Right renal pelvis (tissue), 4 donors: ENCODE data around the gene CTRL. TPM values are rescaled to one million over a fixed set of nuclear protein-coding genes. Genes with fewer than 3 reads are reported as not detected.
"Not testable (repeated sequence)": the region's sequence is repeated elsewhere in the genome, so short reads cannot be mapped to it uniquely, and the experiment has no call there.

Experiments
- DNase-seq, 4 donors: peaks; one replicate each; pipeline ENCODE4 v3.0.0-alpha.2; 2013; ENCODE audit warnings: low read depth in 4 of 4, low spot score in 3 of 4, missing footprints in 1 of 4
- polyA plus RNA-seq, 4 donors: library from polyadenylated mRNA; unstranded; fragments of 120-200 nt; gene quantifications; one replicate each; pipeline ENCODE4 v1.2.1, GENCODE V29; 2013; ENCODE audit not compliant: insufficient read length in 4 of 4

CTRL gene
- polyA plus RNA-seq, 4 donors: 3.0 to 8.9 (median 5.7) TPM

GRCh38 chr16:67927131-67927941 is 4.3 kb downstream of the CTRL start:
- no peak for DNase-seq

DNA sequence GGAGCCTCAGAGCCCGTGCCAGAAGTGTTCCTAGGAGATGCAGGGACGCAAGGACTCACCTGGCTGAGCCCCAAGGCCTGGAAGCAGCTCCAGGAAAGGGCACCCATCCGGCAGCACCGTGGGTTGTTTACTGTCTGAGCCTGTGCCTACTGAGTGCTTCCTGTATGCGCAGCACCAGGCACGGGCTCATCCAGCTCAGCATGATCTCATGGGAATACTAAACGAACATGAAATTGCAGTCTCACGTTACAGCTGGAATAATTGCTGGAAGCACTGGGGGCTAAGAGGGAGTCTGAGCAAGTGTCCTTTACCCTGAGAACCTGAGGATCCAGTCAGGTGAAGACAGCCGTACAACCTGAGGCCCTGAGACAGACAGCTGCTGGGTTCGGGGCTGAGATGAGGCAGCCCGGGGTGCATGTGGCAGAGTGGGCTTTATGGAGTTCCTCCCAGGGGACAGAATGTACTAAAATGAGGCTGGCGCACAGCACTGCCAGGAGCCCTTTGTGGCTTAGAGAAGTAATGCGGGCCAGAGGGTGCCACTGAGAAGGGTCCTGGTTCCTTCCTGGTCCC is 5.4 kb downstream of the CTRL start:
- no peak for DNase-seq

GRCh38 chr16:67924140-67924906 is 7.3 kb downstream of the CTRL start:
- DNase-seq: no peak

GRCh38 chr16:67923414-67924116 is 8.1 kb downstream of the CTRL start:
- no peak for DNase-seq

GRCh38 chr16:67922740-67923139 is 8.9 kb downstream of the CTRL start:
- no peak for DNase-seq

GRCh38 chr16:67922221-67922620 is 9.4 kb downstream of the CTRL start:
- no peak for DNase-seq

DNA sequence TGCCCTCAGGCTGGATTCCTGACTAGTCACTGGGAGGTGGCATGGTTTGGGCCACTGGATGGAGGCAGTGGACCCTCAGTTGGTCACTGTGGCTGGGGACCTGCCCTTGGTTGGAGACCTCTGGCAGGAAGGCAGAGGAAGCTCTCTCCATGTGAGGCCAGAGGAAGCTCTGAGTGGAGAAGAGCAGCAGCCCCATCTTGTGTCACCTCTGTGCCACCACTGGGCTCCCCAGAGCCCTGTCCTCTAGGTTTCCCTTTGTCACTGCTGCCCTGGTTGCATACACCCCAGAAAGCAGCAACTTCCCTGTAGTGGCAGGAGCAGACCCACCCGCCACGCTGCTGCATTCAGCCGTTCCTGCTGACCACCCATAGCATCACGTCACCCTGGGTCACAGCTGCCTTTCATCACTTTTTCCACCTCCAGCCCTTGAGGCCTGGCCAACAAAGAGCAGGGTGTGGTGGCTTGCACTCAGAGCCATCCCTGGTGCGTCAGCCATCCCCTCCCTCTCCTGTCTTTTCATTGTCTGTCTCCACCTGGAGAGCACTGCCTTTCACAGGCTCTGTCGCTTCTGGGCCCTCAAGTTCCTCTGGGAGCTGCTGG is 11.9 kb downstream of the CTRL start:
- DNase-seq: no peak

DNA sequence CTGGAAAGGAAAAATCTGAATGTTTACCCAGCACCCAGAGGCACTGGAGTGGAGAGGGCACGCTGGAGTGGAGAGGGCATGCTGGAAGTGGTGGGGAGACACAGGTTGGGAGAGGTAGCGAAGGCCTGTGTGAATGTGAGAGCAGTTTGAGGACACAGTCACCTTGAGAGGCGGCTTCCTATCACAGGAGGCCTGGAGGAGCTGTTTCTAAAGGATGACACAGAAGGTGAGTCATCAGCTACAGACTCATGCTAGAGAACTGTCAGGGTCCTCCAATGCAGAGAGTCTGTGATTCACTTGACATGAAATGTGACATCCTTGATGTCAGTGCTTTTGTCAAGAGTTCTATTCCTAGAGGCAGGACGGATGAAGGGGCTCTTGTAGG is 13.8 kb downstream of the CTRL start:
- DNase-seq: no peak

DNA sequence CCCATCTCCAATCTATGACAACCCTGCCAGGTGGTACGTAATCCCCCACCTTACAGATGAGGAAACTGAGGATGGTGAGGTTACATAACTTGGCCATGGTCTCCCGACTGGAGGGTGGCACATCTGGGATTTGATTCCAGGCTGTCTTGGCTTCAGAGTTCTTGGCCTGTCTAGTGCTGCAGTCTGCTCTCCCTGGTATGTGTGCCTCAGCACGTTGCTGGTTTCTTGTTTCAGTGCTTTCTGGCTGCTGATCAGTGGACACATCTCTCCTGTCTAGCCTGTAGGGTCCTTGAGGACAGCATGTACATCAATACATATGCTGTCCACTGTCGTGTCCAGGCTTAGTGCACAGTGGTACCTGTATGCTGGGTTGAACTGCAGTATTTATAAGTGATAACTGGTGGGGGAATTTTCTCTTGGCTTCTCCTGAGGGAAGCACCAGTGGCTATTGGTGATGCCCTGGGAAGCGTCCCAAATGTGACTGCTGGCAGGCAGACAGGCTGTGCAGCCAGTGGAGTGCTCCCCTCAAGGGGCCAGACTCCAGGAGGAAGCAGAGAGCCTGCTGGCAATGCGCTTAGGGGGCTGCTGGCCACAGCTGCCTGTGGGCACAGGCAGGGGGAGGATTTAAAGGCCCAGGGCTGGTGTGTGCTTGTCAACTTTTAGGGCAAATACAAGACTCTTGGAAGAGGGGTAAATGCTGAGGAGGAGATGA is 14.4 kb downstream of the CTRL start:
- DNase-seq: no peak

GRCh38 chr16:67915831-67916723 is 15.6 kb downstream of the CTRL start:
- no peak for DNase-seq

DNA sequence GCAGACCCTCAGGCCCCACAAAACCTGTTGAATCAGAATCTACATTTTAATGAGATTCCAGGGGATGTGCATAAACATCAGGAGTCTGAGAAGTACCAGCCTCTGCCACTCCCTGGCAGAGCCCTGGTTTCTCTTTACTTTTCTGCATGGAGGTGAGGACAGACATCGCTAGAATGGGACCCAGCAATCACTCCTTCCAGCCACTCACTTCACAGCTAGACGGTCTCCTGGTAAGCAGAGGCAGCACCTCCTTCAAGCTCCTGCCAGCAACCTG is 16.2 kb downstream of the CTRL start:
- not testable (repeated sequence) for DNase-seq

DNA sequence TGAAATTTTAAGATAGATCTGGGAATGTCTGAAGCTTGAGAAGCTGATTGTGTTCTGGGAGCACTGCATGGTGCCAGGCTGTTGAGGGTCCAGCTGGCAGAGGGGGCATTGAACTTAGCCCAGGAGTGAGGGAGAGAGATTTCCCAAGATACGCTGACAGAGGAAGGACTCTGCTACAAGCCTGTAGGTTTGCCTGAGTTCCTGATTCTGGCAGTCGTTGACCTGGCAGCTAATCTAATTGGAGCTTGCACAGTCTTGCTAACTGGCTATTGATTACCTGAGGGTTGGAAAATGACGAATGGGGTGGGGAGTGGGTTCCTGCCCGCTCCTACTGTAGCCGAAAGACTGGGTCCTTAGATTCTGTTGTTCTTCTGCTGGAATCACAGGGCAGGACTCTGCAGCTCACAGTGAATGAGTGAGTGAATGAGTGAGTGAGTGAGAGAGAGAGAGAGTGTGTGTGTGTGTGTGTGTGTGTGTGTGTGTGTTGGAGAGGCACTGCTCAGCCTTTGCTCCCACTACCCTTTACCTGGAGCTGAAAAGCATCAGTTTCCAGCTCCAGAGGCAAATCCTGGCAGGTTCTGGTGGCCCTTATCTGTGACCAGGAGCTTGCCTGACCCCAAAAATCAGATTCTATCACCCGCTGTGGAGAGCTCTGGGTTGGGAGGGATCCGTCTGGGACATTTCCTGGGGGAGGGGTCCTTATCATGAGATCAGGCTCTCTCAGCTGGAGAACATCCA is 16.7 kb downstream of the CTRL start:
- no peak for DNase-seq

GRCh38 chr16:67910158-67910557 is 21.5 kb downstream of the CTRL start:
- no peak for DNase-seq

- no peak for DNase-seq
These were observed 22.5 kb downstream of the CTRL start for GRCh38 chr16:67909056-67909742.

DNA sequence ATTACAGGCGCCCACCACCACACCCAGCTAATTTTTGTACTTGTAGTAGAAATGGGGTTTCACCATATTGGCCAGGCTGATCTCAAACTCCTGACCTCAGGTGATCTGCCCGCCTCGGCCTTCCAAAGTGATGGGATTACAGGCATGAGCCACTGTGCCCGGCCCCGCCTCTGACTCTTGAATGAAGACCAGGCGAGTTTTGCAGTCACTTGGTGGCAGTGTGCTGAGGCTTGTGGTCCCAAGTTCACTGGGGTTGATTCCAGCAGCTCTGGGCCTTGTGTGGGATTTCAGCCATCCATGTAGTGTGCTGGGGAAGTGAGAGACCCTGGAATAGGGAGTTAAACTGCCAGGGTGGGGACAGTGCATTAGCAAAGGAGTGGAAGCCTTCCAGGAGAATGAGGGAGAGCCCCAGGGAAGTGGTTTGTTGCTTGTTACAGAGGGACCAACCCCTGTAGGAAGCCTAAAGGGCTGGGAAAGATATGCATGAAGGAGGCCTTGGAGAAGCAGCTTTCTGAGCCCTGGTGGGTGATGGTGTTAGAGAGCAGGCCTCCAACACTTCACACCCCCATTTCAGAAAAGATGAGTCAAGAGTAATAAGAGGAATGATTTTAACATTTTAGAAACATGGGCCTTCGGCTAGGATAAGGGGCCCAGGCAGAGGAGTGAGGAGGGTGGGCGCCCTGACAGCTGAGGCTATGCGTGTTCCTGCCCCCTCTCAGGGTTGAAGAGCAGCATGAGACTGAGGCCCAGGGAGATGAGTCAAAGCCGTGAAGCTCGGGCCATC is 24.1 kb downstream of the CTRL start:
- no peak for DNase-seq

- no peak for DNase-seq
These were observed 28.8 kb downstream of the CTRL start for GRCh38 chr16:67902831-67903230.

- no peak for DNase-seq
These were observed 29.9 kb downstream of the CTRL start for GRCh38 chr16:67901734-67902133.
